Esophagus muscularis mucosa (tissue), 4 donors: ENCODE measurements around the gene HLA-E. TPM values are rescaled to one million over a fixed set of nuclear protein-coding genes. Genes with fewer than 3 reads are reported as not detected.

Experiments
- DNase-seq: peaks from one replicate; pipeline ENCODE4 v3.0.0-alpha.2; 2017; ENCODE audit errors: extremely low spot score
- H3K27ac ChIP-seq, 4 donors: fragments of 200-600 bp; sonication (generic); replicated peaks in 1 of 4; 1 replicate in 3 of 4; 2 replicates in 1 of 4; pipeline ENCODE4 v1.5.1; 2016 to 2019; ENCODE audit warnings: mild to moderate bottlenecking in 1 of 4
- H3K27me3 ChIP-seq, 4 donors: fragments of 200-600 bp; sonication (generic); one replicate each; pipeline versions ENCODE4 v1.5.1 to v1.6.0; 2016 to 2019
- H3K36me3 ChIP-seq, 4 donors: fragments of 200-600 bp; sonication (generic); one replicate each; pipeline ENCODE4 v1.5.1; 2016 to 2019
- H3K4me1 ChIP-seq, 4 donors: fragments of 200-600 bp; sonication (generic); one replicate each; pipeline ENCODE4 v1.5.1; 2016 to 2019
- H3K4me3 ChIP-seq, 4 donors: fragments of 200-600 bp; sonication (generic); 1 replicate in 2 of 4; 2 replicates in 2 of 4; pipeline ENCODE4 v1.5.1; 2016 to 2019; ENCODE audit warnings: mild to moderate bottlenecking in 4 of 4, moderate library complexity in 1 of 4
- H3K9me3 ChIP-seq, 4 donors: fragments of 200-600 bp; sonication (generic); 1 replicate in 3 of 4; 2 replicates in 1 of 4; pipeline ENCODE4 v1.5.1; 2016 to 2019
- CTCF ChIP-seq, 3 experiments: fragments of 200-600 bp in 2 of 3; fragments of 450-650 bp in 1 of 3; sonication (generic) in 2 of 3; IDR thresholded peaks; one replicate each; pipeline ENCODE4 v1.5.1; 2017 to 2019; ENCODE audit warnings: antibody characterized with exemption in 3 of 3, mild to moderate bottlenecking in 2 of 3, moderate library complexity in 1 of 3
- EP300 ChIP-seq: sonication (generic); formaldehyde crosslinking; IDR thresholded peaks from one replicate; pipeline ENCODE4 v1.6.1; 2017; ENCODE audit warnings: antibody characterized with exemption
- POLR2A ChIP-seq: fragments of 450-650 bp; IDR thresholded peaks from one replicate; pipeline ENCODE4 v1.6.1; 2017; ENCODE audit warnings: antibody characterized with exemption, moderate library complexity, mild to moderate bottlenecking, low read depth
- POLR2AphosphoS5 ChIP-seq, 2 donors: sonication (generic); formaldehyde crosslinking; IDR thresholded peaks; one replicate each; pipeline ENCODE4 v1.6.1; 2017; ENCODE audit warnings: antibody characterized with exemption in 2 of 2
- WGBS: methylation state at CpG from one replicate; pipeline ENCODE4 v1.1.5; 2018; 5-methylcytosine and 5-hydroxymethylcytosine counted together
- intact Hi-C: fragments of 100-400 bp; cut with DNase I; formaldehyde crosslinking; loops from one replicate; pipeline ENCODE4 v1.15.1; 2023
- total RNA-seq, 4 donors: library from RNA; depleted of rRNA; stranded (reverse); fragments of >200 nt; gene quantifications; one replicate each; pipeline versions ENCODE4 v1.1.0 to v1.2.1, GENCODE V29; 2016

Gene HLA-E
- 100 to 1,000 TPM; 294 to 649 (median 523) TPM for total RNA-seq

DNA sequence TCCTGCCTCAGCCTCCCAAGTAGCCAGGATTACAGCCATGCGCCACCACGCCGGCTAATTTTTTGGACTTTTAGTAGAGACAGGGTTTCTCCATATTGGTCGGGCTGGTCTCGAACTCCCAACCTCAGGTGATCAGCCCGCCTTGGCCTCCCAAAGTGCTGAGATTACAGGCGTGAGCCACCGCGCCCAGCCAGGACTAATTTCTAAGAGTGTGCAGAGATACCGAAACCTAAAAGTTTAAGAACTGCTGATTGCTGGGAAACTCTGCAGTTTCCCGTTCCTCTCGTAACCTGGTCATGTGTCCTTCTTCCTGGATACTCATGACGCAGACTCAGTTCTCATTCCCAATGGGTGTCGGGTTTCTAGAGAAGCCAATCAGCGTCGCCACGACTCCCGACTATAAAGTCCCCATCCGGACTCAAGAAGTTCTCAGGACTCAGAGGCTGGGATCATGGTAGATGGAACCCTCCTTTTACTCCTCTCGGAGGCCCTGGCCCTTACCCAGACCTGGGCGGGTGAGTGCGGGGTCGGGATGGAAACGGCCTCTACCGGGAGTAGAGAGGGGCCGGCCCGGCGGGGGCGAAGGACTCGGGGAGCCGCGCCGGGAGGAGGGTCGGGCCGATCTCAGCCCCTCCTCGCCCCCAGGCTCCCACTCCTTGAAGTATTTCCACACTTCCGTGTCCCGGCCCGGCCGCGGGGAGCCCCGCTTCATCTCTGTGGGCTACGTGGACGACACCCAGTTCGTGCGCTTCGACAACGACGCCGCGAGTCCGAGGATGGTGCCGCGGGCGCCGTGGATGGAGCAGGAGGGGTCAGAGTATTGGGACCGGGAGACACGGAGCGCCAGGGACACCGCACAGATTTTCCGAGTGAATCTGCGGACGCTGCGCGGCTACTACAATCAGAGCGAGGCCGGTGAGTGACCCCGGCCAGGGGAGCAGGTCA, at the start of gene HLA-E:
TSS of gene HLA-E (plus strand) at position 429 of the 945 bp plus-strand sequence. CDS start at position 452, 23 bp downstream.
- 10% methylated on average over 30 of the region's 68 CpGs for WGBS
- H3K9me3 ChIP-seq = no peaks in the 10 kb centered on the region
- intact Hi-C loops = no loop called here

GRCh38 chr6:30441171-30441570, 48.1 kb upstream of the HLA-E start:
- Histone ChIP-seq H3K4me1 (peaks cover 0 to 6% (median 5%) of the 10 kb centered on the region in 4 donors), H3K36me3 (no peaks in the 10 kb centered on the region), H3K9me3 (no peaks in the 10 kb centered on the region), H3K27me3 (peaks cover 0 to 76% (median 31%) of the 10 kb centered on the region in 4 donors), H3K27ac (no peak overlapping the region), H3K4me3 (no peak overlapping the region)
- WGBS = 69% methylated on average over 3 of the region's 3 CpGs
- intact Hi-C loops = no loop called here
- no peak for DNase-seq
- TF ChIP-seq EP300 = no peak
- TF ChIP-seq POLR2A = no peak
- TF ChIP-seq CTCF (IDR thresholded peaks at IDR 0.05) = no peak
- no peak for TF ChIP-seq POLR2AphosphoS5 (IDR thresholded peaks at IDR 0.05)

More for the DNA sequence above, at the start of gene HLA-E:
- peak; percentile 99 for DNase-seq
- peak; percentile 98 to 100 for TF ChIP-seq POLR2AphosphoS5 (IDR thresholded peaks at IDR 0.05)
- TF ChIP-seq POLR2A = peak; percentile 98
- peak; percentile 82 for TF ChIP-seq EP300
- no peak for TF ChIP-seq CTCF (IDR thresholded peaks at IDR 0.05)
- Histone ChIP-seq H3K4me1 (peaks cover 31 to 36% (median 34%) of the 10 kb centered on the region in 4 donors), H3K36me3 (peaks cover 9 to 43% (median 38%) of the 10 kb centered on the region in 4 donors), H3K4me3 (peak within 1 kb of the TSS; percentile 81 to 87 (median 86)), H3K27me3 (no peaks in the 10 kb centered on the region), H3K27ac (peak within 1 kb of the TSS; percentile 97 to 99 (median 98))

DNA sequence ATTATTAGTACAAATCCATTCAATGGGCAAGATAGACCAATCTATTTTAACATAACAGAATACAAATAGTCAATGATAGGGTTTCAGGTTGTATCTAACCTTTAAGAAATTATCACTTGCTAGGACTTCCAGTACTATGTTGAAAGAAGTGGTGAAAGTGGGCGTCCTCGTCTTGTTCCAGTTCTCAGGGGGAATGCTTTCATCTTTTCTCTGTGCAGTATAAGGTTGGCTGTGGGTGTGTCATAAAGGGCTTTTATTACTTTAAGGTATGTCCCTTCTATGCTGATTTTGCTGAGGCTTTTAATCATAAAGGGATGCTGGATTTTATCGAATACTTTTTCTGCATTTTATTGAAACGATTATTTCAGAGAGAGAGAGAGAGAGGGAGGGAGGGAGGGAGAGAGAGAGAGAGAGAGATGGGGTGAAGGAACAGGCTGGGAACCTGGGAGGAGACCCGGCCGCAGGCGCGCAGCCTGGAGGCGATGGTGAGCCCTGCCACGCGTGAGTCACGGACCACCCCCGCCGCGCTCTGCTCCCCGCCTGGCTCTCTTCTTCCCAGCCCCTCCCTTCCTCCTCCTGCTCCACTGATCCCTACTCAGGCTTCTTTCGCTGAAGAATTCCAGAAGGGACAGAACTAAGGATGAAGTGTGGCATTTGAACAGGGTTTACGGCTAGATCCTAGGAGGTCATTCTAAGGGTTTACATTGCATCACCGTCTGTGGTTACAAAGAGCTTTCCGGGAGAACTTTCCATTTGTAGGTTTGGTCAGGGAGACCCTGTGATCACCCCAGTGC, 45.5 kb upstream of the HLA-E start:
- no peak for TF ChIP-seq EP300
- TF ChIP-seq CTCF (IDR thresholded peaks at IDR 0.05) = no peak
- TF ChIP-seq POLR2A = no peak
- Histone ChIP-seq H3K4me1 (peaks cover 0 to 6% (median 5%) of the 10 kb centered on the region in 4 donors), H3K27me3 (peaks cover 0 to 91% (median 44%) of the 10 kb centered on the region in 4 donors), H3K4me3 (no peak overlapping the region), H3K9me3 (no peaks in the 10 kb centered on the region), H3K36me3 (no peaks in the 10 kb centered on the region), H3K27ac (no peak overlapping the region)
- 18% methylated on average over 20 of the region's 20 CpGs for WGBS
- intact Hi-C loops = no loop called here
- no peak for DNase-seq

DNA sequence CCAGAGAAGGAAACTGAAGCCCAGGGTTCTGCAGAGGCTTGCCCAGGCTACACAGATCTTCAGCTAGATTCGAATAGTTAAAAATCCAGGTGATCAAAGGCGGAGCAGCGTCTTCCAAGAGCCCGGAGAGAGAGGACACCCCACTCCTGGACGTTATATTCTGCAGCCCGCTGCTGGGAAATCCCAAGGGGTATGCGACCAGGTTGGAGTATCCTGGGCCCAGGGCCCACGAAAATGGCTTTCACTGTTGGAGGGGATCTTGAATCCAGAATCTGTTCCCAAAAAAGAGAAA, 44.9 kb upstream of the HLA-E start:
- peaks cover 0 to 6% (median 5%) of the 10 kb centered on the region in 4 donors for H3K4me1 ChIP-seq
- intact Hi-C loops = no loop called here
- no peak for DNase-seq
- no peak overlapping the region for H3K27ac ChIP-seq
- H3K9me3 ChIP-seq = no peaks in the 10 kb centered on the region
- H3K4me3 ChIP-seq = no peak overlapping the region
- 58% methylated on average over 7 of the region's 8 CpGs for WGBS
- H3K27me3 ChIP-seq = peaks cover 0 to 96% (median 46%) of the 10 kb centered on the region in 4 donors
- TF ChIP-seq EP300 = no peak
- no peak for TF ChIP-seq POLR2AphosphoS5 (IDR thresholded peaks at IDR 0.05)
- no peak for TF ChIP-seq CTCF (IDR thresholded peaks at IDR 0.05)
- TF ChIP-seq POLR2A = no peak
- H3K36me3 ChIP-seq = no peaks in the 10 kb centered on the region
